Sigmoid colon (tissue), 4 donors: ENCODE results near the gene BLMH.

Source experiments
- CTCF ChIP-seq, 4 experiments: fragments of 450-650 bp in 3 of 4; fragments of 200-600 bp in 1 of 4; IDR thresholded peaks; one replicate each; pipeline ENCODE4 v1.5.1; 2016 to 2019; ENCODE audit warnings: antibody characterized with exemption in 4 of 4, mild to moderate bottlenecking in 3 of 4, moderate library complexity in 2 of 4
- POLR2A ChIP-seq, 2 donors: fragments of 450-650 bp; IDR thresholded peaks; one replicate each; pipeline ENCODE4 v1.6.1; 2016; ENCODE audit warnings: antibody characterized with exemption in 2 of 2, mild to moderate bottlenecking in 2 of 2, moderate library complexity in 2 of 2
- POLR2AphosphoS5 ChIP-seq, 4 donors: sonication (generic); formaldehyde crosslinking; IDR thresholded peaks; one replicate each; pipeline ENCODE4 v1.6.1; 2017; ENCODE audit warnings: antibody characterized with exemption in 4 of 4

- TF ChIP-seq CTCF (IDR thresholded peaks at IDR 0.05) = no peak
- no peak for TF ChIP-seq POLR2AphosphoS5 (IDR thresholded peaks at IDR 0.05)
- no peak for TF ChIP-seq POLR2A (IDR thresholded peaks at IDR 0.05)
These were observed 50.7 kb downstream of the BLMH start for GRCh38 chr17:30241051-30241450.
